ACC112 (cell line): ENCODE results near the gene MREG.
"Not testable (repeated sequence)": the region's sequence is repeated elsewhere in the genome, so short reads cannot be mapped to it uniquely, and the experiment has no call there.

ENCODE experiments used
- H2AFZ ChIP-seq: fragments of 200-600 bp; sonication (generic); one replicate; pipeline ENCODE4 v1.6.0; 2017; ENCODE audit warnings: antibody characterized with exemption, low read length; ENCODE audit not compliant: unreplicated experiment
- H3K27ac ChIP-seq: fragments of 200-600 bp; sonication (generic); 2 replicates; pipeline ENCODE4 v1.5.1; 2014; ENCODE audit warnings: low read depth, mild to moderate bottlenecking, antibody characterized with exemption, low read length, moderate library complexity
- H3K27me3 ChIP-seq: fragments of 200-600 bp; sonication (generic); 2 replicates; pipeline ENCODE4 v1.6.1; 2014; ENCODE audit warnings: mild to moderate bottlenecking, antibody characterized with exemption, low read length, moderate library complexity, mixed read lengths; ENCODE audit not compliant: insufficient read depth
- H3K36me3 ChIP-seq: fragments of 200-600 bp; sonication (generic); 2 replicates; pipeline ENCODE4 v1.6.1; 2016; ENCODE audit warnings: mild to moderate bottlenecking, antibody characterized with exemption, low read length, moderate library complexity, mixed read lengths; ENCODE audit not compliant: insufficient read depth
- H3K4me1 ChIP-seq: fragments of 200-600 bp; sonication (generic); one replicate; pipeline ENCODE4 v1.6.1; 2016; ENCODE audit warnings: low read length, mixed read lengths; ENCODE audit not compliant: insufficient read depth, unreplicated experiment, control insufficient read depth
- H3K4me3 ChIP-seq: fragments of 200-600 bp; sonication (generic); 2 replicates; pipeline ENCODE4 v1.5.1; 2014; ENCODE audit warnings: mild to moderate bottlenecking, low read depth, low read length
- H3K79me2 ChIP-seq: fragments of 200-600 bp; sonication (generic); one replicate; pipeline ENCODE4 v1.6.0; 2016; ENCODE audit warnings: low read length; ENCODE audit not compliant: control insufficient read depth, unreplicated experiment, insufficient read depth

Gene MREG

GRCh38 chr2:215970894-215971293 lies 42.5 kb downstream of the MREG start:
- H2AFZ ChIP-seq, H3K79me2 ChIP-seq, H3K27ac ChIP-seq, H3K4me3 ChIP-seq, H3K27me3 ChIP-seq, H3K36me3 ChIP-seq: not testable (repeated sequence)
- H3K4me1 ChIP-seq = peaks cover 14% of the 10 kb centered on the region

GRCh38 chr2:215970425-215970824 lies 42.9 kb downstream of the MREG start:
- Histone ChIP-seq H3K36me3 (no peaks in the 10 kb centered on the region), H3K79me2 (no peaks in the 10 kb centered on the region), H3K27ac (no peak overlapping the region), H3K4me1 (peaks cover 14% of the 10 kb centered on the region), H3K27me3 (no peaks in the 10 kb centered on the region), H3K4me3 (no peak overlapping the region), H2AFZ (no peak overlapping the region)

- no peaks in the 10 kb centered on the region for H3K79me2 ChIP-seq
Measured at GRCh38 chr2:215969131-215969841, 44.1 kb downstream of the MREG start.

GRCh38 chr2:215968499-215968898 lies 44.9 kb downstream of the MREG start:
- H3K36me3 ChIP-seq = no peaks in the 10 kb centered on the region
- H2AFZ ChIP-seq = no peak overlapping the region
- H3K4me3 ChIP-seq = no peak overlapping the region
- no peaks in the 10 kb centered on the region for H3K27me3 ChIP-seq
- H3K27ac ChIP-seq = no peak overlapping the region
- peaks cover 4% of the 10 kb centered on the region for H3K4me1 ChIP-seq
- no peaks in the 10 kb centered on the region for H3K79me2 ChIP-seq

More at GRCh38 chr2:215969131-215969841, 44.1 kb downstream of the MREG start:
- Histone ChIP-seq H3K4me3 (no peak overlapping the region), H3K4me1 (peaks cover 12% of the 10 kb centered on the region), H3K36me3 (no peaks in the 10 kb centered on the region), H2AFZ (no peak overlapping the region), H3K27ac (no peak overlapping the region), H3K27me3 (no peaks in the 10 kb centered on the region)

- H3K27me3 ChIP-seq = no peaks in the 10 kb centered on the region
- H3K79me2 ChIP-seq = no peaks in the 10 kb centered on the region
- no peaks in the 10 kb centered on the region for H3K36me3 ChIP-seq
- no peak overlapping the region for H3K4me3 ChIP-seq
- H2AFZ ChIP-seq = no peak overlapping the region
- peaks cover 3% of the 10 kb centered on the region for H3K4me1 ChIP-seq
- no peak overlapping the region for H3K27ac ChIP-seq
Measured at GRCh38 chr2:215967590-215968378, 45.6 kb downstream of the MREG start.

GRCh38 chr2:215966951-215967350 lies 46.4 kb downstream of the MREG start:
- Histone ChIP-seq H3K4me3 (no peak overlapping the region), H3K27me3 (no peaks in the 10 kb centered on the region), H3K36me3 (no peaks in the 10 kb centered on the region), H2AFZ (no peak overlapping the region), H3K4me1 (peaks cover 3% of the 10 kb centered on the region), H3K27ac (no peak overlapping the region), H3K79me2 (no peaks in the 10 kb centered on the region)

GRCh38 chr2:215966274-215966673 lies 47.1 kb downstream of the MREG start:
- Histone ChIP-seq H3K4me1 (peaks cover 3% of the 10 kb centered on the region), H3K36me3 (no peaks in the 10 kb centered on the region), H3K27me3 (no peaks in the 10 kb centered on the region), H3K79me2 (no peaks in the 10 kb centered on the region), H2AFZ (no peak overlapping the region), H3K27ac (no peak overlapping the region), H3K4me3 (no peak overlapping the region)

- H3K27me3 ChIP-seq = no peaks in the 10 kb centered on the region
- H2AFZ ChIP-seq = no peak overlapping the region
- no peak overlapping the region for H3K4me3 ChIP-seq
- H3K36me3 ChIP-seq = no peaks in the 10 kb centered on the region
- H3K79me2 ChIP-seq = no peaks in the 10 kb centered on the region
- H3K27ac ChIP-seq = no peak overlapping the region
- H3K4me1 ChIP-seq = peaks cover 3% of the 10 kb centered on the region
Measured at GRCh38 chr2:215965532-215966165, 47.7 kb downstream of the MREG start.

GRCh38 chr2:215961981-215962380 lies 51.4 kb downstream of the MREG start:
- Histone ChIP-seq H3K4me3 (no peak overlapping the region), H2AFZ (no peak overlapping the region), H3K27me3 (no peaks in the 10 kb centered on the region)

GRCh38 chr2:215958257-215958656 lies 55.1 kb downstream of the MREG start:
- H3K79me2 ChIP-seq = no peaks in the 10 kb centered on the region
- no peak overlapping the region for H3K4me3 ChIP-seq
- no peaks in the 10 kb centered on the region for H3K36me3 ChIP-seq
- H2AFZ ChIP-seq = no peak overlapping the region
- H3K27me3 ChIP-seq = no peaks in the 10 kb centered on the region
- H3K4me1 ChIP-seq = no peaks in the 10 kb centered on the region
- H3K27ac ChIP-seq = no peak overlapping the region

More at GRCh38 chr2:215961981-215962380, 51.4 kb downstream of the MREG start:
- Histone ChIP-seq H3K79me2 (no peaks in the 10 kb centered on the region), H3K27ac (no peak overlapping the region), H3K36me3 (no peaks in the 10 kb centered on the region), H3K4me1 (no peaks in the 10 kb centered on the region)
